Stimulated activated CD8-positive, alpha-beta memory T cell treated with anti-CD3 and anti-CD28 coated beads, Interleukin-15, amount 100 ng/mL, for 1 hour (primary cell): ENCODE results near the gene EIF4EBP3.
"Not testable (repeated sequence)": the region's sequence is repeated elsewhere in the genome, so short reads cannot be mapped to it uniquely, and the experiment has no call there.

Experiments
- DNase-seq: peaks from one replicate; pipeline ENCODE4 v3.0.0-alpha.2; 2020; ENCODE audit warnings: low read depth

Gene EIF4EBP3

GRCh38 chr5:140579188-140579747, 31.8 kb downstream of the EIF4EBP3 start:
- DNase-seq, result not testable (repeated sequence)

DNA sequence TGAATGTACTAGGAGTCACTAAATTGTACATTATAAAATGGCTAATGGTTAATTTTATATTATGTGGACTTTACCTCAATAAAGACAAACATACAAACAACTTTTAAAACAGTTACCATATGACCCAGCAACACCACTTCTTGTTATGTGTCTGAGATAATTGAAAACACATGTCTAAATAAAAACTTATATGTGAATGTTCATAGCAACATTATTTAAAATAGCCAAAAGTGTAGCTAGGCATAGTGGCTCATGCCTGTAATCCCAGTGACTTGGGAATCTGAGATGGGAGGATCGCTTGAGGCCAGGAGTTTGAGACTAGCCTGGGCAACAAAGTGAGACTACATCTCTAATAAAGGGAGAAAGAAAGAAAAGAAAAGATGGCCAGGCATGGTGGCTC, 40.0 kb downstream of the EIF4EBP3 start:
- no peak for DNase-seq

GRCh38 chr5:140588311-140589070, 41.0 kb downstream of the EIF4EBP3 start:
- no peak for DNase-seq

GRCh38 chr5:140590861-140591260, 43.4 kb downstream of the EIF4EBP3 start:
- no peak for DNase-seq

DNA sequence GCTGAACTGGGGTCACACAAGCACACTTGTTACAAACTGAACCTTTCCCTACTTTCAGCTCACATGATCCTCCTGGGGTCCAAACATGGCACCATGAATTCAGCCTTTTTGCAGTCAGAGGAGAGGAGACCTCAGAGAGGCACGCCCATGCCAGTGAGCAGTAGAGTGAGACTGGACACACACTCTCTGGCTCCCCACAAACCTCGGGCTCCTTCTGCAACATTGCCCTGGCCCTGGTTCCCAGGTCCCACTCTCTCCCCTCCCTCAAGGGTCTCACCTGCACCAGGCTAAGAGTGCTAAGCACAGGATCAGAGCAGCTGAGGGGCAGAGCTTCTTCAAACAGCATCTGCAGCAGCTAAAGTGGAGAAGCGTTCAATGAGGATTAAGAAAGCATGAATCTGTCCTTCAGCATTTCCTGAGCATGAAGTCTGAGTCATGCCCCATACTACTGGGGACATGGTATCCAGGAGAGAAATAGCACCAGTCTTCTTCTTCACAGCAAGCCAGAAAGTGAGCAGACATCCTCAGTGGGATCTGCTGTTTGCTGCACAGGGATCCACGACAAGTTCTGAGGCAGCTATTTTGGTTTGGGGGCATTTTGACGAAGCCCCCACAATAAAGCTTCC, 44.4 kb downstream of the EIF4EBP3 start:
- no peak for DNase-seq

DNA sequence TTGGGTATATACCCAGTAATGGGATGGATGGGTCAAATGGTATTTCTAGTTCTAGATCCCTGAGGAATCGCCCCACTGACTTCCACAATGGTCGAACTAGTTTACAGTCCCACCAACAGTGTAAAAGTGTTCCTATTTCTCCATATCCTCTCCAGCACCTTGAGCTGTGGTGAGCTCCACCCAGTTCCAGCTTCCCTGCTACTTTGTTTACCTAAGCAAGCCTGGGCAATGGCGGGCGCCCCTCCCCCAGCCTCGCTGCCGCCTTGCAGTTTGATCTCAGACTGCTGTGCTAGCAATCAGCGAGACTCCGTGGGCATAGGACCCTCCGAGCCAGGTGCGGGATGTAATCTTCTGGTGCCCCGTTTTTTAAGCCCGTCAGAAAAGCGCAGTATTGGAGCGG, 45.6 kb downstream of the EIF4EBP3 start:
- DNase-seq, result not testable (repeated sequence)

DNA sequence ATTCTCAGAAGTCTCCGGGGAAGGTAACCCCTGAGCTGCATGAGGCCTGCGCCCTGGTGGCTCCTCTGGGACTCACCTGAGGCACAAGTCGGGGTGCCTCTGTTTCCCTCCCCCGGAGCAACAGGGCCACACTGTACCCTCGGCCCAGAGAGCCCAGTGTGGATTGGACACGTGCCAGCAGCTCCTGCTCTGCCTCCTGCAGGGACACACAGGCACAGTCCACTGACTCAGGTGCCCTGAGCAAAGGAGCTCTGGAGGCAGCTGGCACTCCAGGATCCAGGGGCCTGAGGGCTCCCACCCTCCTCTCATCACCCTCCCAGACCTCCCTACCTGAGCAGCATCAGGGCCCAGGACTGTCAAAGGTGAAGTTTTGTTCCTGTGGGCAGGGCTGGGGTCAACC, 46.7 kb downstream of the EIF4EBP3 start:
- DNase-seq, result no peak

DNA sequence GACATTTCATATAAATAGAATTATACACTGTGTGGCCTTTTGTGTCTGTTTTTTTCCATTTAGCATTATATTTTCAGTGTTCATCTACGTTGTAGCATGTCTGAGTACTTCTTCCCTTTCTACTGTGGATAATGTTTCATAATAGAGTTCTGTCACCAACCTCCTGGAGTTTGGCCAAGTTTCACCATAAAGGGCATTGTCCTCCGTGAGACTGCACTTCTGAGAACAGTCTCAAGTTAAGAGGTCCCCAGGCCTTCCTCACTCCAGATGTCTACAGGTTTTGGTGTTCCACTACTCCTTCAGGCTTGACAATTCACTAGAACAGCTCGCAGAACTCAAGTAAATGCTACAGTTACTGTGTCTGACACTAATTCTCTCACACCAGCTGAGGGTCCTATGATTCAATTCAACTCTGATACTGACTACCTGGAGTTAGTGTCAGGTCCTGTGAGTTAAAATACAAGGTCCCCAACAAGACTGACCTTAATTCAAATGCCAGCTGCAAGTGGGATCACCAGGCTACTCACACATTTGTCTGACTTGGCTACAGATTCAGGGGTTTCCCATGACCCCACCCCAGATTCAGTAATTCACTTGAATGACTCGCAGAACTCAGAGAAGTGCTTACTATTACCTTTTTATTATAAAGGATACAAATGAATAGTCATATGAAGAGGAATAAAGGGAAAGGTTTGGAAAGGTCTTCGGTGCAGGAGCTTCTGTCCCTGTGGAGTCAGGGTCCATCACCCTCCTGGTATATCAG, 48.3 kb downstream of the EIF4EBP3 start:
- DNase-seq, result no peak

DNA sequence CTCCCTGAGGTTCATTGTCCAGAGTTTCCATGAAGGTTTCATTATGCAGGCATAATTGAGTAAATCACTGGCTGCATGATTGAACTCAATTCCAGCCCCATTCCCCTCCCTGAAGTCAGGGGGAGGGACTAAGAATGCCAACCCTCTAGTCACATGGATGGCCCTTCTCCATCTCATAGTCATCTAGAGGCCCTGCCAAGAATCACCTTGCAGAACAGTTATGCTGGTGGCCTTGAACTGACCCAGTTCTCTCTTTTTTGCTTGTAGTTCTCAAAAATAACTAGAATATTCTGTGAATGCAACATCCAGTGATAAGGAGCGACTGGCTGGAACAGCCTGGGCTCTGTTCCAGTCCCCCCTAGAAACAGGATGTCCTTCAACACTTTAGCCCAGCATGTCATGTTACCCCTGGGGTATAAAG, 48.9 kb downstream of the EIF4EBP3 start:
- DNase-seq, result no peak

- DNase-seq, result no peak
Measured at GRCh38 chr5:140598836-140599235, 51.4 kb downstream of the EIF4EBP3 start.
